ENCODE measurements around the gene KCNMB2.

Gene KCNMB2

GRCh38 chr3:178520451-178520850 lies 15.8 kb upstream of the KCNMB2 start:
- DNase-seq: no peak

GRCh38 chr3:178522200-178523052 lies 13.8 kb upstream of the KCNMB2 start:
- DNase-seq: peak; percentile 35

- no peak for DNase-seq
These were observed 11.0 kb upstream of the KCNMB2 start for GRCh38 chr3:178525251-178525650.

- DNase-seq: no peak
These were observed 9.9 kb upstream of the KCNMB2 start for GRCh38 chr3:178526291-178526690.

- DNase-seq: no peak
These were observed 8.3 kb upstream of the KCNMB2 start for GRCh38 chr3:178527981-178528380.

GRCh38 chr3:178529606-178530225 lies 6.5 kb upstream of the KCNMB2 start:
- peak; percentile 28 for DNase-seq

- peak; percentile 37 for DNase-seq
These were observed 3.8 kb upstream of the KCNMB2 start for GRCh38 chr3:178532476-178532875.

GRCh38 chr3:178537122-178537705 lies 978 bp downstream of the KCNMB2 start:
- DNase-seq: peak; percentile 62

- DNase-seq: peak; percentile 74
These were observed 1.8 kb downstream of the KCNMB2 start for GRCh38 chr3:178538056-178538455.

- DNase-seq: no peak
These were observed 3.9 kb downstream of the KCNMB2 start for GRCh38 chr3:178540184-178540583.

- no peak for DNase-seq
These were observed 9.1 kb downstream of the KCNMB2 start for GRCh38 chr3:178545337-178545736.

- DNase-seq: no peak
These were observed 9.8 kb downstream of the KCNMB2 start for GRCh38 chr3:178546079-178546478.

GRCh38 chr3:178549426-178549825 lies 13.2 kb downstream of the KCNMB2 start:
- DNase-seq: peak; percentile 46

GRCh38 chr3:178551916-178552321 lies 15.7 kb downstream of the KCNMB2 start:
- DNase-seq: no peak

GRCh38 chr3:178558637-178559036 lies 22.4 kb downstream of the KCNMB2 start:
- peak; percentile 85 for DNase-seq

GRCh38 chr3:178560759-178561158 lies 24.5 kb downstream of the KCNMB2 start:
- no peak for DNase-seq

GRCh38 chr3:178561239-178561638 lies 25.0 kb downstream of the KCNMB2 start:
- DNase-seq: no peak

GRCh38 chr3:178562143-178562946 lies 26.1 kb downstream of the KCNMB2 start:
- no peak for DNase-seq

- DNase-seq: no peak
These were observed 26.7 kb downstream of the KCNMB2 start for GRCh38 chr3:178562947-178563232.

GRCh38 chr3:178567611-178568010 lies 31.4 kb downstream of the KCNMB2 start:
- no peak for DNase-seq

- no peak for DNase-seq
These were observed 32.0 kb downstream of the KCNMB2 start for GRCh38 chr3:178568155-178568731.

- no peak for DNase-seq
These were observed 32.7 kb downstream of the KCNMB2 start for GRCh38 chr3:178568911-178569310.

GRCh38 chr3:178569826-178570225 lies 33.6 kb downstream of the KCNMB2 start:
- DNase-seq: no peak

All from NCI-H146 (cell line).